Mesodermal cell (in vitro differentiated cells): ENCODE results near the gene DHRS3.
"Not testable (repeated sequence)": the region's sequence is repeated elsewhere in the genome, so short reads cannot be mapped to it uniquely, and the experiment has no call there.

Experiments used
- H3K27ac ChIP-seq: 2 replicates; pipeline ENCODE4 v1.7.0; 2013; ENCODE audit warnings: mild to moderate bottlenecking, low read depth, low read length, moderate library complexity; ENCODE audit not compliant: severe bottlenecking
- H3K36me3 ChIP-seq: 2 replicates; pipeline ENCODE4 v1.7.1; 2013; ENCODE audit warnings: mild to moderate bottlenecking, low read length, moderate library complexity; ENCODE audit not compliant: control insufficient read depth, insufficient read depth
- H3K4me1 ChIP-seq: one replicate; pipeline ENCODE4 v1.7.1; 2013; ENCODE audit warnings: mild to moderate bottlenecking, low read length; ENCODE audit not compliant: insufficient read depth, control insufficient read depth, poor library complexity, severe bottlenecking
- H3K4me3 ChIP-seq: 2 replicates; pipeline ENCODE4 v1.7.0; 2013; ENCODE audit warnings: low read length, control low read depth, mild to moderate bottlenecking; ENCODE audit not compliant: insufficient read depth, poor library complexity, severe bottlenecking; ENCODE audit errors: extremely low read depth
- H3K9me3 ChIP-seq: 2 replicates; pipeline ENCODE4 v1.7.1; 2013; ENCODE audit warnings: mild to moderate bottlenecking, low read length, moderate library complexity; ENCODE audit not compliant: control insufficient read depth
- WGBS, 2 experiments: methylation state at CpG; one replicate each; pipeline ENCODE4 v1.1.5; 2013; ENCODE audit warnings: missing lambda C conversion rate in 2 of 2; ENCODE audit not compliant: insufficient coverage in 2 of 2; 5-methylcytosine and 5-hydroxymethylcytosine counted together

Gene DHRS3

GRCh38 chr1:12532405-12533315 is 85.3 kb downstream of the DHRS3 start:
- Histone ChIP-seq H3K4me1 (peaks cover 13% of the 10 kb centered on the region), H3K36me3 (no peaks in the 10 kb centered on the region)

DNA sequence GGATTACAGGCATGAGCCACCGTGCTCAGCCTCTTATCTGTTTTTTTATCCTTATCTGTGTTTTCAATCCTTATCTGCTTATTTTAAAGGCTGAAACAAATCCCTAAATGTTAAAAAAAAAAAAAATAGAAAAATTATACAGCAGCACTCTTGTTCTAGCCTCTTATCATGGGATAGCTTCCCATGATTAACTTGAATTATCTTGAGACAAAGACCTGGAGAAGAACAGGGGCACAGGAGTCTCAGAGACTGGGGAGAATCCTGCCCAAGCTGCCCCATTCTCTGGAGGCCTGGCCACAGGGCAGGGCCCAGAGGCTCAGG is 86.9 kb downstream of the DHRS3 start:
- Histone ChIP-seq H3K36me3 (no peaks in the 10 kb centered on the region), H3K27ac (no peak overlapping the region), H3K4me1 (peaks cover 13% of the 10 kb centered on the region), H3K9me3 (no peaks in the 10 kb centered on the region), H3K4me3 (no peak overlapping the region)
- WGBS, 2 experiments = 67% methylated on average over 1 of the region's 1 CpG; no CpG with 5 or more reads in 1 of the 2 experiments

More at GRCh38 chr1:12532405-12533315, 85.3 kb downstream of the DHRS3 start:
- Histone ChIP-seq H3K4me3 (no peak overlapping the region), H3K27ac (no peak overlapping the region), H3K9me3 (no peaks in the 10 kb centered on the region)
- 89 to 91% methylated on average over 18 to 19 of the region's 19 CpGs for WGBS, 2 experiments

- Histone ChIP-seq H3K9me3 (no peaks in the 10 kb centered on the region), H3K27ac (no peak overlapping the region), H3K4me3 (no peak overlapping the region), H3K36me3 (no peaks in the 10 kb centered on the region), H3K4me1 (peaks cover 13% of the 10 kb centered on the region)
- 91 to 100% methylated on average over 4 of the region's 11 CpGs for WGBS, 2 experiments
Observed at GRCh38 chr1:12530462-12531178, 87.4 kb downstream of the DHRS3 start.

GRCh38 chr1:12529640-12530174 is 88.3 kb downstream of the DHRS3 start:
- no peaks in the 10 kb centered on the region for H3K36me3 ChIP-seq
- WGBS, 2 experiments = 100% methylated on average over 3 of the region's 3 CpGs; no CpG with 5 or more reads in 1 of the 2 experiments
- no peak overlapping the region for H3K4me3 ChIP-seq
- H3K9me3 ChIP-seq = no peaks in the 10 kb centered on the region
- H3K4me1 ChIP-seq = peaks cover 13% of the 10 kb centered on the region
- H3K27ac ChIP-seq = no peak overlapping the region

DNA sequence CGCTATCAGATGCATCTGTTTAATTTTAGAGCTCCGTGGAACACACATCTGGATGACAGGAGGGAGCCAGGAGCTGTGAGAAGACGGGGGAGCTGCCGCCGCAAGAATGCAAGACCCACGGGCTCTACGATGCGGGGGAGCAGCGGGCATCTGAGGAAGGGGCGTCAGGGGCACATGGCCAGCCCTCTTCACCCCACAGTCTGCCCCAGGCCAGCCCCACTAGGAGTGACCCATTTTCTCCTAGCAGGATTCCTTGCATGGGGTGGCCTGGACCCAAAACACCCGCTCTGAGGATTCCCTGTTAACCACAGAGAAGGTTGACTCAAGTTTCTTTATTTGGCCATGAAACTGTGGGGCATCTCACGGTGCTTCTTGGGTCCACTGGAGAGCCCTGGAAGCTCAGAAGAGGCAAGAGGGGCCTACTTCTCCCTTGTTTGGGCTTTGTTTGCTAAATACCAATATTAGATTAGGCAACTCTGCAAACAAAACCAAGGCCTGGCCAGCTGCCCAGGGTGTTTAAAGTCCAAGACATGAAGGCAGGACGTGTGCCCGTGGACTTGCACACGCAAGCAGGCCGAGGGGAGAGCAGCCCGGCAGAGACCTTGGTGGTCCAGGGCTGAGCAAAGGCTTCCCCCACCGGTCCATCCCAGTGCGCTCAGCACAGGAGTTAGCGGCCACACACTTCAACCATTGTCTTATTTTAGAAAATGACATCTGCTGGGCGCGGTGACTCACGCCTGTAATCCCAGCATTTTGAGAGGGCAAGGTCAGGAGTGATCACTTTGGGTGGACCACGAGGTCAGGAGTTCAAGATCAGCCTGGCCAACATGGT is 89.8 kb downstream of the DHRS3 start:
- no peak overlapping the region for H3K27ac ChIP-seq
- no peak overlapping the region for H3K4me3 ChIP-seq
- H3K9me3 ChIP-seq = no peaks in the 10 kb centered on the region
- peaks cover 13% of the 10 kb centered on the region for H3K4me1 ChIP-seq
- WGBS, 2 experiments = 95 to 96% methylated on average over 22 to 24 of the region's 24 CpGs
- H3K36me3 ChIP-seq = no peaks in the 10 kb centered on the region

GRCh38 chr1:12527564-12527963 is 90.4 kb downstream of the DHRS3 start:
- H3K9me3 ChIP-seq = no peaks in the 10 kb centered on the region
- no peak overlapping the region for H3K4me3 ChIP-seq
- H3K27ac ChIP-seq = no peak overlapping the region
- H3K4me1 ChIP-seq = peaks cover 13% of the 10 kb centered on the region
- WGBS, 2 experiments = 90 to 95% methylated on average over 12 to 15 of the region's 16 CpGs
- H3K36me3 ChIP-seq = no peaks in the 10 kb centered on the region

DNA sequence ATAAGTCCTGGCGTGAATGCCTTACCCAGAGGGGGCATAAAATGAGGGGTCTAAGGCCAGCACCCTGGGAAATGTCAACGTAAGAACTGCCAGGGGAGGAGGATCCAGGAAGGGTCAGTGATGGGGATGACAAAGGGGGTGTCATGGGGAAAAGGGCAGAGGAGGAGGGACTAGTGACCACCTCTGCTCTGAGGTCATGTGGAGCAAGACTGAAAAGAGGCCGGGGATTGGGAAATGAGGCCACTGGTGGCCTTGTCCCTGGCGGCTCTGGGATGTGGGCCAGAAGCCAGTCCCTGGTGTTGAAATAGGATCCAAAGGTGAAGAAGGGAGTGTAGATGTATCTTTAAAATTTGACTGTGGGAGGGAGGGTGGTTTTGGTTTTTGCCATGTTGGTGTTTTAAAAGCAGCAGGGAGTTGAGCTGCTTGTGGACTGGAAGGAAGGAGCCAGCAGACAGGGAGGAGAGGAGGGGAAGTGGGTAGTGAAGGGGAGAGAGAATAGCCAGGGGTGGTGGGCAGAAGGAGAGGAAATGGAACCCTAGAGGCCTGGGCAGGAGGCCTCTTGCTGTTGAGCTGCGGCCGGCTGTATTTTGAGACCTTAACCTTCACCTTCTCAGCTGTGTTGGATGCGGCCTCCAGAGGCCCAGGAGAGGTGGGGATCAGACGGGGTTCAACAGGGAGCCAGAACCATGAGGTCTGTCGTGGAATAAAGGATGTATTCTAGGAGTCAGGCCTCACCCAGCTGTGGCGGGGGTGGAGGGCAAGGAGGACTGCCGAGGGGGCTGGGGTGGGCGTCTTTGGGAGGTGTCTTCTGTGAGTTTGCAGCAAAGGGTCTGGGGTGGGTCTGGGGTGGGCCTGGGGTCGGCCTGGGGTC is 92.5 kb downstream of the DHRS3 start:
- no peaks in the 10 kb centered on the region for H3K9me3 ChIP-seq
- 94 to 95% methylated on average over 5 to 7 of the region's 13 CpGs for WGBS, 2 experiments
- no peak overlapping the region for H3K27ac ChIP-seq

GRCh38 chr1:12524266-12524665 is 93.7 kb downstream of the DHRS3 start:
- H3K27ac ChIP-seq = no peak overlapping the region
- H3K4me3 ChIP-seq = no peak overlapping the region
- no peaks in the 10 kb centered on the region for H3K9me3 ChIP-seq
- no peaks in the 10 kb centered on the region for H3K36me3 ChIP-seq
- peaks cover 4% of the 10 kb centered on the region for H3K4me1 ChIP-seq
- 100% methylated on average over 1 of the region's 2 CpGs for WGBS, 2 experiments

More for the DNA sequence above, 92.5 kb downstream of the DHRS3 start:
- Histone ChIP-seq H3K36me3 (no peaks in the 10 kb centered on the region), H3K4me3 (no peak overlapping the region), H3K4me1 (peaks cover 13% of the 10 kb centered on the region)

DNA sequence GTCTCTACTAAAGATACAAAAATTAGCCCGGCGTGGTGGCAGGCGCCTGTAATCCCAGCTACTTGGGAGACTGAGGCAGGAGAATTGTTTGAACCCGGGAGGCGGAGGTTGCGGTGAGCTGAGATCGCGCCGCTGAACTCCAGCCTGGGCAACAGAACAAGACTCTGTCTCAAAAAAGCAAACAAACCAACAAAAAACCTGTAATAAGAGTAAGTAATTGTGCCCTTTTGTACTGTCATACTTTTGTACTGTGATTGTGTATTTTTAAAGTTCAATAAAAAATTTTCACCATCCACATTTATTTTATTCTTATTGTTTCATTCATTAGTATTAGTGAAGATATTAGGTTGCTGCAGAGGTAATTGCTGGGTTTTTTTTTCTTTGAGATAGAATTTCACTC is 95.2 kb downstream of the DHRS3 start:
- H3K36me3 ChIP-seq, H3K27ac ChIP-seq, H3K9me3 ChIP-seq, H3K4me1 ChIP-seq, H3K4me3 ChIP-seq: not testable (repeated sequence)
- WGBS, 2 experiments = 83 to 100% methylated on average over 1 to 3 of the region's 9 CpGs
